H1 (cell line): ENCODE results near the gene ALDH3A1.

Source experiments
- BRCA1 ChIP-seq: IDR thresholded peaks from 2 replicates; pipeline ENCODE4 v1.6.1; 2012; ENCODE audit warnings: low read depth, low read length, improper control_type of control experiment
- CBX5 ChIP-seq: fragments of 300-800, 300-1000 bp; sonication (generic); IDR thresholded peaks from 2 replicates; pipeline ENCODE4 v1.7.1; 2016; ENCODE audit warnings: antibody characterized with exemption, low read length, low read depth
- CEBPB ChIP-seq: IDR thresholded peaks from 2 replicates; pipeline ENCODE4 v1.6.1; 2012; ENCODE audit warnings: low read depth, low read length
- CTCF ChIP-seq, 3 experiments: IDR thresholded peaks; 1 replicate in 2 of 3; 2 replicates in 1 of 3; pipeline versions ENCODE4 v1.5.1 to v1.6.1; 2011; ENCODE audit warnings: low read length in 3 of 3, mild to moderate bottlenecking in 3 of 3, inconsistent platforms in 2 of 3, low read depth in 1 of 3, moderate library complexity in 1 of 3; ENCODE audit not compliant: insufficient read depth in 1 of 3; ENCODE audit errors: control extremely low read depth in 1 of 3
- EZH2 ChIP-seq: fragments of 200-600 bp; sonication (generic); IDR thresholded peaks from 2 replicates; pipeline ENCODE4 v1.7.1; 2012; ENCODE audit warnings: low read depth, mild to moderate bottlenecking, moderate library complexity, low read length, inconsistent platforms; ENCODE audit not compliant: severe bottlenecking
- MAX ChIP-seq: IDR thresholded peaks from 2 replicates; pipeline ENCODE4 v1.6.1; 2012; ENCODE audit warnings: inconsistent platforms
- NRF1 ChIP-seq: IDR thresholded peaks from 2 replicates; pipeline ENCODE4 v1.6.1; 2011; ENCODE audit warnings: mild to moderate bottlenecking, low read depth, low read length, improper control_type of control experiment
- POLR2A ChIP-seq, 2 experiments: IDR thresholded peaks; 1 replicate in 1 of 2; 2 replicates in 1 of 2; pipeline ENCODE4 v1.6.1; 2011; ENCODE audit warnings: low read depth in 2 of 2, low read length in 2 of 2, mild to moderate bottlenecking in 2 of 2; ENCODE audit errors: control extremely low read depth in 1 of 2
- RAD21 ChIP-seq, 2 experiments: IDR thresholded peaks in 1 of 2; conservative IDR thresholded peaks in 1 of 2; 2 replicates each; pipeline ENCODE4 v1.6.1; 2011; ENCODE audit warnings: low read depth in 2 of 2, low read length in 2 of 2, improper control_type of control experiment in 1 of 2, inconsistent platforms in 1 of 2, mild to moderate bottlenecking in 1 of 2, moderate library complexity in 1 of 2
- RFX5 ChIP-seq: IDR thresholded peaks from 2 replicates; pipeline ENCODE4 v1.6.1; 2011; ENCODE audit warnings: low read depth, low read length, improper control_type of control experiment, borderline replicate concordance
- SIRT6 ChIP-seq: IDR thresholded peaks from one replicate; pipeline ENCODE4 v1.7.1; 2012; ENCODE audit warnings: low read length, inconsistent platforms
- TAF1 ChIP-seq: IDR thresholded peaks from 2 replicates; pipeline ENCODE4 v1.6.1; 2011; ENCODE audit warnings: mild to moderate bottlenecking, low read depth, low read length
- TEAD4 ChIP-seq: IDR thresholded peaks from 2 replicates; pipeline ENCODE4 v1.6.1; 2012; ENCODE audit warnings: low read depth, low read length, inconsistent platforms, mixed read lengths

DNA sequence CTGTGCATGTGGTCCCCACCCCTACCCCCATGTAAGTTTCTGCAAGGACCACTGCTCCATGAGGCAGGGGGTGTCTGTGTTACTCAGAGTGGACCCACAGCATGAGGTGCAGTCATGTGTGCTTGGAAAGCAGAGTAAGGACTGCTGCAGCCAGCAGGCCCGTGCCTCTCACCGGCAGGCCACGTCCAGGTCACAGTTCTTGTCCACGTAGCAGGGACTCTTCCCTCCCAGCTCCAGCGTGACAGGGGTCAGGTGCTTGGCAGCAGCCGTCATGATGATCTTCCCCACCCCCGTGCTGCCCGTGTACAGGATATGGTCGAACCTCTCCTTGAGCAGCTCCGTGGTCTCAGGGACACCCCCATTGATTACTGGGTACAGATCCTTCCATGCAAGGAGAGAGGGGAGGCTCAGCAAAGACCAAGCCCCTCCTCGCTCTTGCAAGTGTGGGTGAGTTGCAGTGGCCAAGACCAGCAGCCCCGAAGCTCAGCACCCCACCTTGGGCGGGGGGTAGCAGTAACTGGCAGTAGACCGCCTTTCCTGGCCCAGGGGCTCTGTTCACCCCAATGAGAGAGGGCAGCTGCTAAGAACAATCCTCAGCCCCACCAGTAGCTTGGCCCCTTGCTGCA, 6.2 kb downstream of the ALDH3A1 start:
- TF ChIP-seq CTCF (IDR thresholded peaks at IDR 0.05; ENCODE audit: control extremely low read depth in 1 of 3, insufficient read depth in 1 of 3, low read depth in 1 of 3, low read length in 3 of 3) (no peak), NRF1 (no peak), RFX5 (no peak), CBX5 (no peak), BRCA1 (no peak), SIRT6 (no peak), POLR2A (IDR thresholded peaks at IDR 0.05; ENCODE audit: control extremely low read depth in 1 of 2, low read depth in 2 of 2, low read length in 2 of 2) (no peak), RAD21 (IDR thresholded peaks at IDR 0.05 in 1 of 2, conservative IDR thresholded peaks at IDR 0.05 in 1 of 2; ENCODE audit: low read depth in 2 of 2, low read length in 2 of 2) (no peak), TAF1 (no peak), CEBPB (no peak), EZH2 (no peak), MAX (no peak), TEAD4 (no peak)
